NCI-H187 treated with DMSO at 0.1 percent for 48 hours (cell line): ENCODE measurements around the gene ABLIM2.

Experiments
- DNase-seq: peaks from one replicate; lab custom pipeline; 2025; lab: John Stamatoyannopoulos, UW

Gene ABLIM2

GRCh38 chr4:8174970-8175369, 16.4 kb upstream of the ABLIM2 start:
- DNase-seq = no peak

DNA sequence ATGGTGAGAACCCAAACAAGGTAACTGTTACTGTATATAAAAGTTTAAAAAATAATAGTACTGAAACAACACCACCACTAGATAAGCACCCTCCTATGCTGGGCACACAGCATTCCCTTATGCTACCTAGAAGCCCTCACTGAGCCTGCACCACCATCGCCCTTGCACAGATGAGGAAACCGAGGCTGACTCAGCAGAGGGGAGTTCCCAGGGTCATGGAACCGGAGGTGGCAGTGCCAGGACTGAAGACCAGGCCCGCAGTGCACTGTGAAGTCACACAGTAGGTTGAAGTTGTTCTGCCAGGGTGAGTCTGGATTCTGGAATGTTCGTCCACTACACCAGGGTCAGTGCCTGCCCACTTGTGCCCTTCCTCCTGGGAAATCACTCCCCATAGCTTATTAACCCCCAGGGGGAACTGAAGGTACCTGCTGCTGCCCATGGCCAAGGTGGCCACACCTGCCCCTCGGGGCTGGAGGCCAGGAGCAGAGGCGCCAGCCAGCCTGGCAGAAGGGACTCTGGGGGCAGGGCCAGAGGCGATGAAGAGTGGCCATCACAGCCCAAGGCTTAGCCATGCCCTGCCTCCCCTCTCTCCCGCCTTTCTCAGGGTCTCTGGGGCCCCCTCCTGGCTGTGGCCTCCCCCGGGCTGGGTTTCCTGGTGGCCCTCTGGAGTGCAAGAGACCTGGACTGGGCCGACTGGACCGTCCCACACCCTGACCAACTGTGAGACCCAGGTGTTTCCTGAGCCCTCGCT, 15.1 kb upstream of the ABLIM2 start:
- DNase-seq = no peak

DNA sequence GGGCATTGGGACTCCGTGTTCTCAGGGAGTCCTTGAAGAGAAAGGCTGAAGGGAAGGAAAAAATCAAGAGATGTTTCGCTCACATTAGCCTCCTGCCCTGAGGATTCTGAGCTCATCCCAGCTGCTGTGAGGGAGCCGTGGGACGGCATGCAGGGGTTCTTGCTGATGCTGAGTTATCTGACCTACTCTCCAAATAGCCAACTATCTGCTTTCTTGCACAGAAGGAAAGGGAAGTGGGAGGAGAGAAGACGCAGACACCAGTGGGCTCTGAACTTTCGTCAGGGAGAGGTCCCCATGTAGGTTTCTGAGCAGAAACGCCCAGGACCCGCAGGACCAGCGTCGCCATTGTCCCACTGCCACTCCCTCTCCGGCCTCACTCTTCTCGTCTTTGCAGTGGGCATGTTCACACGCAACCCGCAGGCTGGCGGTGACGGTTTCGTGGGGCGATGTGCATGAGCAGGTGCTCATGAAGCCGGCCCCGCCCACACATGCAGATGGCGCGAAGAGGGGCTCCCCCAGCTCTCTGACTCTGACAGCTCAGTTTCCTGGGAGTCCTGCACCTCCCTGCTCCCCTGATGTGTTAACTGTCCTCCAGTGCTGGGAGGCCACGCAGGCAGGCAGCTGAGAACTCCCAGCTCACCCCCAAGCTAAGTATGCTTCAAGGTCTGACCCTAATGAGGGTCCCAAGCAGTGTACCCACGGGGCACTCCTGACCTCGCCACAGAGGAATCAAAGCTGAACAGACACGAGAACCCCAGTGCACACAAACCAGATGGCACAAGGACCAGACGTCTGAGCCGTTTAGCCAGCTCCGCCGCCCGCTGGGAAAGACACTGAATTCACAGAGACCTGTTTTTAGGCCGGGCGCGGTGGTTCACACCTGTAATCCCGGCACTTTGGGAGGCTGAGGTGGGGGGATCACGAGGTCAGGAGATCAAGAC, 13.6 kb upstream of the ABLIM2 start:
- no peak for DNase-seq

DNA sequence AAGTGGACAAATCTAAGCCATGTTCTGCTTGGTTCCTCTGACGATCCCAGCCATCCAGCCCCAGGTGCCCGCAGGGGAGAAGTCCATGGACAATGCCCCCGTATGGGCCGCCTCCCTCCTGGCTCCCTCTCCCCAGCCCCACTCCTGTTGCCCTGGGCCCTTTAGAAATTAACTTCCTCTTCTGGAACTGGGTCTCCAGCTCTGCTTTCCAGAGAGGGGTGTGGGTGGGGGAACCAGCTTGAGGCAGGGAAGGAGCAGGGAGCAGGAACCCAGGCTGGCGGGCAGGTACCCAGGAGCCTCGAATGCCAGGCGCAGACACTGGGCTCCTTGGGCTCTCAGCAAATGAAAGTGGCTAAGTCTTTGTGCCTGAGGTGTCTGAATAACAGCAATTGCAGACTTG, 12.7 kb upstream of the ABLIM2 start:
- no peak for DNase-seq

- DNase-seq = no peak
These were observed 11.7 kb upstream of the ABLIM2 start for GRCh38 chr4:8170341-8170740.

GRCh38 chr4:8169763-8170162, 11.2 kb upstream of the ABLIM2 start:
- DNase-seq = no peak

DNA sequence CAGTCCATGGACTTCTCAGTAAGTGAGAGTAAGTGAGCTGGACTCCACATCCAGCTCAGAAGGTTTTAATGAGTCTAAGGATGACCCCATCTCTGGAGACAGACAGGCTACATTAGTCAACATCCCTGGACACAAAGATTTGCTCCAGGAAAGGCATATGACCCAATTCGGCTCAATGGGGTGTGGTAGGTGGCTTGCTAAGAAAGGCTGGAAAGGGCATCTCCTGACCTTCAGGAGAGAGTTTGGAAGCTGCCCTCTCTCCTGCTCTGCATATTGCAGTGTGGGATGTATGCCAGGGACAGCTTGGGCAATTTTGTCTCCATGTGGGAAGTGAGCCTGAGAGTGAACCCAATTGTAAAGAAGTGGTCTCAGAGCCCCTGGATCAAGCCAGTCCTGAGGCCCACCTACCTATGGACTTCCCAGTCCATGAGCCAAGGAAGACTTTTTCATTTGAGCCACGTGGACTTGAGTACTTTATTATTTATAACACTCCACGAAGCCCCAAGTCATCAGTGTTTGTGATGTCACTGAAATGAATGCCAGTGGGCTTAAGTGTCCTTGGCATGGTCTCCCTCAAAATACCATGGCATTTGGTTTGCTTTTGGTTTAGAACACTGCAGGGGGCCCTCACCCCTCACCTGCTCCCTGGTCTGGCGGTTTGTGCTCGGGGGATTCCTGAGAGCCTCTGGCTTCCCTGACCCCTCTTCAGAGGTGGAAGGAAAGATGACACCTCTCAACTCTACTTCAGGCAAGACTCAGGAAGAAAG, 10.4 kb upstream of the ABLIM2 start:
- no peak for DNase-seq

DNA sequence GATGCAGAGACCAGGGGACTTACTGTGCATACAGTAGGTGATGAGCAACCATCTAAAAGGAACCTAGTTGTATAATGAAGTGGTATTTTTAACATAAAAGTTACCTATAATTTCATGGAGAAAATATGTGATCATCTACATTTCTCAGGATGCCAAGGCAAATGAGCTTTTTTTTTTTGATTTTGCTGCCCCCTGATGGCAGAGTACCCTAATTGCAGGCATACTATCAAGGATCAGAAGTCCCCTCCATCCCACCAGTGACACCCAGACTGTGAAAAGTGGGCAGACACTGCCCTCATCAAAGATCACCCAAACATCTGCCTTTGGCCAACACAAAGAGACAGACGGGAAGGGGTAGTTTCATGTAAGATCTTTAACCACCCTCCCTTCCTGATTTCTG, 9.6 kb upstream of the ABLIM2 start:
- DNase-seq = no peak

DNA sequence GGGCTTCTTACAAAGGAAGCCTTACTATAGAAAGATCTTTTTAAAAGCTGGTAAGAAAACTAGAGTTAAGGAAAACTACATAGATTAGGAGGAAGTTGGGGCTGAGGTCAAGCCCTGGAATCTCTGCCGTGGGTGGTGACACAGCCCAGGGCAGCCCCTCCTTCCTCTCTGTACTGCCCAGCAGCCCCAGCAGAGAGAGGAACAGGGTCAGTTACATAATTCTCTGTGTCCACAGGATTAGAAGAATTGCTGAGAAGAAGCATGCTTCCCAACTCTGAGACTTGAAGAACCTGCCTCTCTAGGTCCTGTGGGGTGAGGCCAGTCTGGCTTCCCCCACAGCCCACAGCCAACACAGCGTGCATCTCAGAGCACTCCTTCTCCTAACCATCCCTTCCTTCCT, 9.2 kb upstream of the ABLIM2 start:
- no peak for DNase-seq

- DNase-seq = no peak
These were observed 8.7 kb upstream of the ABLIM2 start for GRCh38 chr4:8167291-8167690.

DNA sequence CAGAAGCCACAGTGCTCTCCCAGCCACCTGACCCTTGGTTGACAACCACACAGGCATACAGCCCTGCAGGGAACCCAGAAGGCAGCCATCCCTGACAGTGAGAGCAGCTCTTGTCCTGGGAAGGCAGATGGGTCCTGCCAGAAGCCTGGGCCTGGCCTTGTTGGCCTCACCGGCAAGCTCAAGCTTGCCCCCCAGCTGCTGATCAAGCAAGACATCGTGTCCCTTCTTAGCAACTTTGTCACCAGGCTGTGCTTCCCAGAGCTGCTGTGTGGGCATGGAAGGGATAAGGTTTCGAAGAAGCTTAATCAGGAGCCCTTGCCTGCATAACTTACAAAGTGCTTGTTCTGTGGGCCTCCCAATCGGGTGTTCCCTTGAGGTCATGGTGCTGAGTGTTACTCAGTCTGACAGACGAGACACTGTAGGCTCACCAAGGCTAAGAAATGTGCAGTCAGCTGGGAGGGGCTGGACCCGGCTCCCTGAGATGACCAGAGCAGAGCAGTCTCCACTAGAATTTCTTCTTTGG, 6.8 kb upstream of the ABLIM2 start:
- DNase-seq = no peak

- DNase-seq = no peak
These were observed 6.1 kb upstream of the ABLIM2 start for GRCh38 chr4:8164687-8165086.

GRCh38 chr4:8164194-8164565, 5.6 kb upstream of the ABLIM2 start:
- DNase-seq = no peak

- no peak for DNase-seq
These were observed 5.0 kb upstream of the ABLIM2 start for GRCh38 chr4:8163436-8164193.

GRCh38 chr4:8163026-8163425, 4.4 kb upstream of the ABLIM2 start:
- no peak for DNase-seq

DNA sequence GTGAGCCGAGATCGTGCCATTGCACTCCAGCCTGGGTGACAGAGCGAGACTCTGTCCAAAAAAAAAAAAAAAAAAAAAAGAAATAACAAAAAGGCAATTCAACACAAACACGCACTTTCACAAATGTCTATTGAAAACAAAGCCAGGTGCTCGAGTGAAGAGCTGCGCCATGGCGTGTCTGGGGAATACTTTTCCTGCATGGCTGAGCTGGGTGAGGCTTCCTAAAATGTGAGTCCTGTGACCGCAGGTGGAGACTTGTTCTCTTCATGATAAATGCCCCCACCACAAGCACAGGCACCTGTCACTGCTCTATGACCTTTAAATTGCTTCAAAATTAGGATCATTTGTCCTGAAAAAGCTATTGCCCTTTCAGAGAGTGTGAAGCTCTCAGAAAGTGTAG, 4.0 kb upstream of the ABLIM2 start:
- peak; percentile 72 for DNase-seq

GRCh38 chr4:8160572-8160971, 2.0 kb upstream of the ABLIM2 start:
- DNase-seq = no peak

DNA sequence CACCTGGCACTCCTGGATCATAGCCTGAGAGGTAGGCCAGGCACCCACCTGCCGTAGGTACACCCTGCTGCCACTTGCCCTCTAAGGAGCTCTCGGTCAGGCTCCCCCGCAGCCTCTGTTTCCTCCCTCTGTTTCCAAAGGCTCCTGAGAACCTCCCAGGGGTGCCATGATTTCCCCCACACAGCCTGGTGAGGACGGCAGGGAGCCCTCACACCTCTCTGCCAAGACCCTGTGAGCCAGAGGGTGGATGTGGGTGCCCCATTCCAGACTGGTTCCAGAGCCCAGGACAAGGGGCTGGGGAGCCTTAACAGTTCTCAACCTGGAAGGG, 1.6 kb upstream of the ABLIM2 start:
- no peak for DNase-seq

DNA sequence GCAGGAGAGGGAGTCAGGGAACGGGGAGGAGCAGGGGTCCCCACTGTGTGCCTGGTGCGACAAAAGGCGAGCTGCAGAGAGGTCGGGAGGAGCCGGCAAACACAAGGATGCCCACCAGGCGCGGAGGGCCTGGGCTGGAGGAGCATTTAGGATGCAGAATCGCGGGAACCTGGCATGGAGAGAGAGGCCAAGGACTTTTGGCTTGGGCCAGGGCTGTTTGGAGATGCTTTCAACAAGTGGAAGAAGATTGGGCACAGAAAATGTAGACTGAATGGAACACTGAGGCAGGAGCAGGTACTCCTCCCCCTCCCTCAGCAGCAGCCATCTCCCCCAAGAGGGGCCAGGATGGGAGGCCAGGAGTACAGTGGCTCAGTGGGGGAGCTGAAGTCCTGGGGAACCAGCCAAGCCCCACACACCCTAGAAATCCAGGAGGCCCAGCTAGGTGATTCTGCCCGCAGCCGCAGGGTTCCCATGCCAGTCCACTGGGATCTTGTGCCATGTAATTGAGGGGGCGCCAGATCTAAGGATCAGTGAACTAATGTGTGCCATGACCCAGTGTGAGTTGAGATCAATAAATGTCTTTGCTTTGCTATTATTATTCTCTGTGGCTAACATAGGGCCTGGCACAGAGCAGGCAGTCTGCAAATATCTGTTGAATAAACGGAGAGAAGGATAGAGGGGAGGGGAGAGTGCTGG, 1.1 kb upstream of the ABLIM2 start:
- DNase-seq = no peak

DNA sequence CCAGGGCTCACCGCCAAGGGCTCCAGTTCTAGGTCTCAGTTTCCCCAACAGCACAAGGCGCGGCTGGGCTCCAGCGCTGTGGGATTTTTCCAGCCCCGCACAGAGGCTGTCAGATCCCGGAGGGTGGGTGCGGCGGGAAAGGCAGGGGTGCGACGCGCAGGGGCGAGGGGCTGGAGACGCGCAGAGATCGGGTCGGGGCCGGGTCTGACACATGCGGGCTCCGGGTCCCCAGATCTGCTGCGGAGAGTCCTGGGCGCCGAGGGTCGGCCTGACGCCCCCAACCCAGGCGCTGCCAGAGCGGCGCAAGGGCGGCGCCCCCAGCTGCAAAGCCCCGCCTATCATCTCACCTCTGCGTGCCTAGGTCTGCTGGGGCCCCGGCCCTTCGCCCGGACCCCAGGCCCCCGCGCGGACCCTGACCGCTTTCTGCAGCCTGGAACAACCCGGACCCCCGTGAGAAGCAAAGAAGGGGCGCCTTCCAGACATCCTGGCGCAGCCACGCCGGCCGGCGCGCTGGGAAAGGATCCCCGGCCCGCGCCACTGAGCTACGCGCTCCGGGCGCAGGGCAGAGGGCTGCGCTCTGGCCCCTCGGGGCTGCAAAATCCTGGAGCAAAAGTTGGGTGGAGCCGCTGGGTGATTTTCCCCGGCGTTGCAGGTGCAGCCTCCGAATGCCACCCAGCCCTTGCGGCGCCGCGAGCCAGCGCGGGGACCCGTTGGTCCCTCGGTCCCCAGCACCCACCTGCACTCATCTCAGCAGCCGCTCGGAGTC, 486 bp downstream of the ABLIM2 start:
- no peak for DNase-seq
